Sigmoid colon (tissue), 7 donors: ENCODE data around the gene OPCML. TPM values are rescaled to one million over a fixed set of nuclear protein-coding genes. Genes with fewer than 3 reads are reported as not detected.

Experiments used
- DNase-seq: peaks from one replicate; pipeline ENCODE4 v3.0.0-alpha.2; 2019
- H3K27ac ChIP-seq, 4 donors: fragments of 200-600 bp; sonication (generic); one replicate each; pipeline ENCODE4 v1.5.1; 2016 to 2019; ENCODE audit warnings: mild to moderate bottlenecking in 1 of 4
- H3K27me3 ChIP-seq, 3 donors: fragments of 200-600 bp; sonication (generic); one replicate each; pipeline ENCODE4 v1.5.1; 2019; ENCODE audit warnings: mild to moderate bottlenecking in 1 of 3
- H3K36me3 ChIP-seq, 4 donors: fragments of 200-600 bp; sonication (generic); one replicate each; pipeline ENCODE4 v1.5.1; 2016 to 2019
- H3K4me1 ChIP-seq, 4 donors: fragments of 200-600 bp; sonication (generic); one replicate each; pipeline ENCODE4 v1.5.1; 2017 to 2019
- H3K4me3 ChIP-seq, 4 donors: fragments of 200-600 bp; sonication (generic); one replicate each; pipeline ENCODE4 v1.5.1; 2017 to 2019; ENCODE audit warnings: mild to moderate bottlenecking in 2 of 4, moderate library complexity in 1 of 4
- H3K9me3 ChIP-seq, 4 donors: fragments of 200-600 bp in 3 of 4; sonication (generic) in 3 of 4; one replicate each; pipeline versions ENCODE4 v1.5.1 to v1.6.1; 2013 to 2019
- CTCF ChIP-seq, 4 experiments: fragments of 450-650 bp in 3 of 4; fragments of 200-600 bp in 1 of 4; IDR thresholded peaks; one replicate each; pipeline ENCODE4 v1.5.1; 2016 to 2019; ENCODE audit warnings: antibody characterized with exemption in 4 of 4, mild to moderate bottlenecking in 3 of 4, moderate library complexity in 2 of 4
- EP300 ChIP-seq, 4 donors: sonication (generic); formaldehyde crosslinking; IDR thresholded peaks; one replicate each; pipeline ENCODE4 v1.6.1; 2017; ENCODE audit warnings: antibody characterized with exemption in 4 of 4
- POLR2A ChIP-seq, 2 donors: fragments of 450-650 bp; IDR thresholded peaks; one replicate each; pipeline ENCODE4 v1.6.1; 2016; ENCODE audit warnings: antibody characterized with exemption in 2 of 2, mild to moderate bottlenecking in 2 of 2, moderate library complexity in 2 of 2
- POLR2AphosphoS5 ChIP-seq, 4 donors: sonication (generic); formaldehyde crosslinking; IDR thresholded peaks; one replicate each; pipeline ENCODE4 v1.6.1; 2017; ENCODE audit warnings: antibody characterized with exemption in 4 of 4
- WGBS, 2 donors: extraction: QIAGEN DNeasy Blood & Tissue Kit; methylation state at CpG; one replicate each; pipeline ENCODE4 v1.1.7; 2013; 5-methylcytosine and 5-hydroxymethylcytosine counted together
- intact Hi-C: fragments of 100-400 bp; cut with DNase I; formaldehyde crosslinking; loops from one replicate; pipeline ENCODE4 v1.15.1; 2023
- polyA plus RNA-seq, 3 donors: library from polyadenylated mRNA; stranded (reverse); fragments of 200-250 nt; gene quantifications; one replicate each; pipeline ENCODE4 v1.2.3, GENCODE V29; 2013
- total RNA-seq, 4 donors: library from RNA; depleted of rRNA; stranded (reverse); fragments of >200 nt; gene quantifications; one replicate each; pipeline ENCODE4 v1.1.0, GENCODE V29; 2016
- donor health status: healthy with polysubstance abuse.
- donor health status: Bipolar disorder and iron deficiency.
- donor health status: healthy.

The OPCML gene
- total and polyA plus RNA-seq, 7 donors: under 0.01 to 0.14 (median 0.03) TPM; not detected in 4

- Histone ChIP-seq H3K4me1 (no peaks in the 10 kb centered on the region), H3K4me3 (no peak overlapping the region), H3K36me3 (no peaks in the 10 kb centered on the region), H3K9me3 (no peaks in the 10 kb centered on the region), H3K27ac (no peak overlapping the region), H3K27me3 (peaks cover 0 to 30% (median 0%) of the 10 kb centered on the region in 3 donors)
- intact Hi-C loops: loop anchor here (10.0 kb wide), 2 partner anchors 408 to 468 kb away; no protein-coding TSS in a partner anchor
- TF ChIP-seq POLR2AphosphoS5 (IDR thresholded peaks at IDR 0.05): no peak
- no peak for TF ChIP-seq EP300 (IDR thresholded peaks at IDR 0.05)
- no peak for TF ChIP-seq CTCF (IDR thresholded peaks at IDR 0.05)
- no peak for TF ChIP-seq POLR2A (IDR thresholded peaks at IDR 0.05)
- DNase-seq: no peak
- WGBS, 2 donors: 50 to 71% methylated on average over 2 of the region's 2 CpGs
Observed at GRCh38 chr11:133137270-133137669, 395.0 kb downstream of the OPCML start.

- Histone ChIP-seq H3K27ac (no peak overlapping the region), H3K9me3 (no peaks in the 10 kb centered on the region), H3K4me1 (no peaks in the 10 kb centered on the region), H3K4me3 (no peak overlapping the region), H3K36me3 (no peaks in the 10 kb centered on the region), H3K27me3 (peaks cover 0 to 30% (median 0%) of the 10 kb centered on the region in 3 donors)
- no peak for TF ChIP-seq CTCF (IDR thresholded peaks at IDR 0.05)
- no peak for TF ChIP-seq POLR2A (IDR thresholded peaks at IDR 0.05)
- TF ChIP-seq EP300 (IDR thresholded peaks at IDR 0.05): no peak
- no peak for TF ChIP-seq POLR2AphosphoS5 (IDR thresholded peaks at IDR 0.05)
- WGBS, 2 donors: 72 to 79% methylated on average over 4 of the region's 4 CpGs
- no peak for DNase-seq
- intact Hi-C loops: loop anchor here (10.0 kb wide), 2 partner anchors 408 to 468 kb away; no protein-coding TSS in a partner anchor
Observed at GRCh38 chr11:133136376-133136775, 395.9 kb downstream of the OPCML start.

GRCh38 chr11:133134314-133135173, 397.8 kb downstream of the OPCML start:
- Histone ChIP-seq H3K27me3 (peaks cover 0 to 30% (median 0%) of the 10 kb centered on the region in 3 donors), H3K9me3 (no peaks in the 10 kb centered on the region), H3K36me3 (no peaks in the 10 kb centered on the region), H3K4me3 (no peak overlapping the region), H3K4me1 (no peaks in the 10 kb centered on the region), H3K27ac (no peak overlapping the region)
- intact Hi-C loops: loop anchor here (1.0 to 10.0 kb wide), 4 partner anchors 410 to 701 kb away; no protein-coding TSS in a partner anchor
- peak; percentile 64 for DNase-seq
- TF ChIP-seq POLR2AphosphoS5 (IDR thresholded peaks at IDR 0.05): no peak
- TF ChIP-seq EP300 (IDR thresholded peaks at IDR 0.05): no peak
- peak; percentile 62 to 82 (median 70) for TF ChIP-seq CTCF (IDR thresholded peaks at IDR 0.05)
- no peak for TF ChIP-seq POLR2A (IDR thresholded peaks at IDR 0.05)
- 16 to 22% methylated on average over 11 of the region's 11 CpGs for WGBS, 2 donors

DNA sequence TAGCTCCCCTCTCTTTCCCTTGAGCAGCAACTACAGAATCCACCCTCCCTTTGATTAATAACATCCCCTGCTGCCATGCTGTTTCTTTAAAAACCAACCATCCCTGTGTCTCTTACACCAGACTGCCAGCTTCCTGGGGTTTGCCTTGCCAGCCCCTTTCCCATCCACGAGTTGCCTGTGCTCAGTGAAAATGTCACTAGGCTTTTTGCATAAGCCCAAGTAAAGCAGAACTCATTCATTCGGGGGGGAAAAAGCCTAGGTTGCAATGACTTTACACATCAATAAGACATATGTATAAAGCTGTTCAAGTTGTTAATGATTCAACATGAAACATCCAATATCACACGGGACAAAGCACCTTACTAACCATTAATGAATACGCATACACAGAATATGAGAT, 398.7 kb downstream of the OPCML start:
- WGBS, 2 donors: 61 to 73% methylated on average over 4 of the region's 4 CpGs
- no peaks in the 10 kb centered on the region for H3K9me3 ChIP-seq
- no peak overlapping the region for H3K27ac ChIP-seq
- H3K4me3 ChIP-seq: no peak overlapping the region
- H3K27me3 ChIP-seq: peaks cover 0 to 33% (median 0%) of the 10 kb centered on the region in 3 donors
- no peaks in the 10 kb centered on the region for H3K4me1 ChIP-seq
- intact Hi-C loops: loop anchor here (1.0 to 10.0 kb wide), 4 partner anchors 411 to 702 kb away; no protein-coding TSS in a partner anchor
- H3K36me3 ChIP-seq: no peaks in the 10 kb centered on the region
- no peak for DNase-seq
- no peak for TF ChIP-seq CTCF (IDR thresholded peaks at IDR 0.05)
